ENCODE data around the gene NPIPA1. TPM values are rescaled to one million over a fixed set of nuclear protein-coding genes. Genes with fewer than 3 reads are reported as not detected.
"Not testable (repeated sequence)": the region's sequence is repeated elsewhere in the genome, so short reads cannot be mapped to it uniquely, and the experiment has no call there.

The NPIPA1 gene
- total RNA-seq, 1 experiment from 2014 or later = 4.2 TPM

GRCh38 chr16:14976971-14977736, 39.9 kb downstream of the NPIPA1 start:
- not testable (repeated sequence) for DNase-seq (ENCODE audit: low spot score)

- DNase-seq (ENCODE audit: low spot score) = not testable (repeated sequence)
Observed at GRCh38 chr16:14978281-14978680, 41.0 kb downstream of the NPIPA1 start.

GRCh38 chr16:14978908-14979307, 41.7 kb downstream of the NPIPA1 start:
- DNase-seq (ENCODE audit: low spot score) = not testable (repeated sequence)

GRCh38 chr16:14981234-14981633, 44.0 kb downstream of the NPIPA1 start:
- not testable (repeated sequence) for DNase-seq (ENCODE audit: low spot score)

DNA sequence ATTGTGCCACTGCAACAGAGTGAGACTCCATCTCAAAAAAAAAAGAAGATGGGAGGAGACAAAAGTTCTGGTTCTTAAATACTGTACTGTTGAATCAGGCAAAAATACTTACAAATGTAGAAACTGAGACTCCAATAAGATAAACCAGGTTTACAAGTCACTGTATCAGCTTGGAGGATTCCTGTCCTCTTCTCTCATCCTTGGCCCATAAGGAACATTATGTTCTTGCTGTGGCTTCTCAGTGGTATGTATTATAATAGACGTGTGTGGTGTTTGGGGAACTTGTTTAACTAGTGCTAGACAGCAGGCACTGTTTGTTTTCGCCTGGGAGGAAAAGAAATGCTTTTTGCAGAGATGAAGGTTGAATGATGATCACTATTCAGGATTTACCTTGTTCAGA, 45.3 kb downstream of the NPIPA1 start:
- DNase-seq (ENCODE audit: low spot score) = not testable (repeated sequence)

- DNase-seq (ENCODE audit: low spot score) = not testable (repeated sequence)
Observed at GRCh38 chr16:14988092-14988491, 50.8 kb downstream of the NPIPA1 start.

DNA sequence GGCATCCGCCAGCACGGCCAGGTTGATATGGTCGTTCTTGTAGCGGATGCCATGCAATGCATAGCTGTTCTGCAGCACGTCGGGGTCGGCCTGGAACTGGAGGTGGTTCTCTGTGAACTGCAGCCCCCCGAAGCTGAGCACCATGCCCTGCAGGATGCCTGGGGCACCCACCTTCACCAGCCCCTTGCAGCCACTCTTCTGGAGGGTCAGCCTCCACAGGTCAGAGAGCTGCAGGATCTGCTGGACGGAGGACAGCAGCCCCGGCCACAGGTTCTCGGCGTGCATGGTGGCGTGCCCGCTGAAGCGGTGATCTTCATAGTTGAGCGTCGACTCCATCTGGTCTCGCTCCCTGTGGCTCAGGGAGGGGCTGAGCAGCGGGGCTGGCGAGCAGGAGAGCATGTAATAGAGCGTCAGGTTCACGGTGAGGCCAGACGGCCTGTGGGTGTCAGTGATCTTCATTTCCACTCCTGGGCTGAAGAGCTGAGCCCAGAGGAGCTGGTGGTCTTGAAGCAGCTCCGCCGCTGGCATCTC, 51.5 kb downstream of the NPIPA1 start:
- not testable (repeated sequence) for DNase-seq (ENCODE audit: low spot score)

DNA sequence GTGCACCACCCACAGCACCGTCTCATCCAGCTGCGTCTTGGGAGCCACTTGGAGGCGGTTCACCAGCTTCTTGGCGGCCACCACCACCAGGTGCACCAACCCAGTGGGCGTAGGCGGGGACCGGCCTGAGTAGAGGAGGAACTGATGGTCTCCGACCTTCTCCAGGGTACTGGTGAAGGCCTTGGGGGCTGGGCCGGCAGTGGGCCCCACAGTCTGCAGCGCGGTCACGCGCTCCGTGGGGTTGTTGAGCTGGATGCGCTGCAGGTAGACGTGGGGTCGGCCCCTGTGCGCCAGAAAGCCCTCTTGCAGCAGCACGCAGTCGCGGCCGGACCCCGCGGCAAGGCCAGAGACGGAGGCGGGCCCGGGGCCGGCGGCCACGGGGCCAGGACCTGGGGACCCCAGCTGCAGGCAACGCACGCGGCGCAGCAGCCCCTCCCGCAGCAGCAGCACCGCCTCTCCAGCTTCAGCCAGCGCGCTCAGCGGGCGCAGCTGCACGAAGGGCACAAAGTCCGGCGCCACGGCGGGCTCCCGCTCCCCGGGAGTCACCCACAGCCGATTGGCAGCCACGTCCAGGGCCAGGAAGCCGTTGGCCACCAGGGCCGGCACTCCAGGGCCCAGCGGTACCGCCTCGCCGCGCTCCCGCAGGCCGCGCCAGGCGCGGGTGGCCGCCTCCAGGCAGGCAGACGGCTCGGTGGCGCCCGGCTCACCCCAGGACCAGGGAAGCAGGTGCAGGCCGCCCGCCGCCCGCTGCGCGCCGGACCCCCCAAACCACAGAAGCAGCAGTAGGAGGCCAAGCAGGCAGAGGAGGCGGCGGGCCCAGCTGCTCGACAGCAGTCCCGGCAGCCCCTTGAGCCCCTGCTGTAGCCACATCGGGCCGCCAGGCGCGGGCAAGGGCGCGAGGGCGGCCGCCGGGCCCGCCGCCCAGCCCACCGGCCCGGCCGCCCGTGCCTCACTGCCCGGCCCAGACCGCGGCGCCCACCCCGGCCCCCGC, 52.3 kb downstream of the NPIPA1 start:
- DNase-seq (ENCODE audit: low spot score) = not testable (repeated sequence)

DNA sequence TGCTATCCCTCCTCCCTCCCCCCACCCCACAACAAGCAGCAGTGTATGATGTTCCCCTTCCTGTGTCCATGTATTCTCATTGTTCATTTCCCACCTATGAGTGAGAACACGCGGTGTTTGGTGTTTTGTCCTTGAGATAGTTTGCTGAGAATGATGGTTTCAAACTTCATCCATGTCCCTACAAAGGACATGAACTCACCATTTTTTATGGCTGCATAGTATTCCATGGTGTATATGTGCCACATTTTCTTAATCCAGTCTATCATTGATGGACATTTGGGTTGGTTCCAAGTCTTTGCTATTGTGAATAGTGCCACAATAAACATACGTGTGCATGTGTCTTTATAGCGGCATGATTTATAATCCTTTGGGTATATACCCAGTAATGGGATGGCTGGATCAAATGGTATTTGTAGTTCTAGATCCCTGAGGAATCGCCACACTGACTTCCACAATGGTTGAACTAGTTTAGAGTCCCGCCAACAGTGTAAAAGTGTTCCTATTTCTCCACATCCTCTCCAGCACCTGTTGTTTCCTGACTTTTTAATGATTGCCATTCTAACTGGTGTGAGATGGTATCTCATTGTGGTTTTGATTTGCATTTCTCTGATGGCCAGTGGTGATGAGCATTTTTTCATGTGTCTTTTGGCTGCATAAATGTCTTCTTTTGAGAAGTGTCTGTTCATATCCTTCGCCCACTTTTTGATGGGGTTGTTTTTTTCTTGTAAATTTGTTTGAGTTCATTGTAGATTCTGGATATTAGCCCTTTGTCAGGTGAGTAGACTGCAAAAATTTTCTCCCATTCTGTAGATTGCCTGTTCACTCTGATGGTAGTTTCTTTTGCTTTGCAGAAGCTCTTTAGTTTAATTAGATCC, 56.3 kb downstream of the NPIPA1 start:
- not testable (repeated sequence) for DNase-seq (ENCODE audit: low spot score)

GRCh38 chr16:14996702-14997101, 59.5 kb downstream of the NPIPA1 start:
- DNase-seq (ENCODE audit: low spot score) = not testable (repeated sequence)

DNA sequence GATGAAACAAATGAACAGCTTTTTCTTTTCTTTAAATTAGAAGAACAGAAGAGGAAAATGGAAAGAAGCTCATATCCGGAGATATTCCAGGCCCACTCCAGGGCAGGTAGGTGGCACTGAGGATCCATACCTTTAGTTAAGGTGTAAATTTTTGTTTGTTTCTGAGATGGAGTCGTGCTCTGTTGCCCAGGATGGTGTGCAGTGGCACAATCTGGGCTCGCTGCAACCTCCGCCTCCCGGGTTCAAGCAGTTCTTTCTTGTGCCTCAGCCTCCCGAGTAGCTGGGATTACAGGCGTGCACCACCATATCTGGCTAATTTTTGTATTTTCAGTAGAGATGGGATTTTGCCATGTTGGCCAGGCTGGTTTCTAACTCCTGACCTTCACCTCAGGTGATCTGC, 61.1 kb downstream of the NPIPA1 start:
- DNase-seq (ENCODE audit: low spot score) = not testable (repeated sequence)

DNA sequence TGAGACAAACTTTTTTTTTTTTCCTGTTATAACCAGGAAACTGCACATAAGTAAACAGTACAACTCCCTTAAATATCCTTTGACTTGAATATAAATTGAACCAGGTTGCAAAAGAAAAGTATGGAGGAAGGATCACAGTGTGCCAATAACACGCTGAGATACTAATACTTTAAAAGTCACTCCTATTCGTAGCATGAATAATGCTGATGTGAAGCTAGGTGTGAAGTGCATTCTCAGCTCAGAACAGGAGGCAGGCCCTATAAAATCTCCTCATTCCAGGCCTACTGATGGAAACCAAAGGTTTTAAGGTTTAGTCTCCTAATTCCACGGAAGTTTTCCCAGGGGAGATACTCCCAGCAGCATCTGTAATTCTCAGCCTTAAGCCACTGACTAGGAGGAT, 62.6 kb downstream of the NPIPA1 start:
- DNase-seq (ENCODE audit: low spot score) = not testable (repeated sequence)

Other genes with a start within 250 kb of the NPIPA1 start
- not detected in 2 replicates for gene PLA2G10, start 243.1 kb upstream of the NPIPA1 start, total RNA-seq (2014; rRNA removed; shearing (Covaris generic))
- gene NPIPA3, start 234.0 kb upstream of the NPIPA1 start, total RNA-seq (2014; rRNA removed; shearing (Covaris generic)) = 1.9 TPM in 1 of 2 replicates, not detected in the other
- gene NPIPA2, start 194.9 kb upstream of the NPIPA1 start, total RNA-seq (2014; rRNA removed; shearing (Covaris generic)) = not detected in 2 replicates
- gene NOMO1, start 103.7 kb upstream of the NPIPA1 start, total RNA-seq (2014; rRNA removed; shearing (Covaris generic)) = 42.0 and 67.5 TPM in 2 replicates
- gene PDXDC1, start 37.6 kb downstream of the NPIPA1 start, total RNA-seq (2014; rRNA removed; shearing (Covaris generic)) = 32.8 and 45.1 TPM in 2 replicates
- 31.1 and 44.9 TPM in 2 replicates for gene NTAN1, start 118.6 kb downstream of the NPIPA1 start, total RNA-seq (2014; rRNA removed; shearing (Covaris generic))
- gene RRN3, start 156.8 kb downstream of the NPIPA1 start, total RNA-seq (2014; rRNA removed; shearing (Covaris generic)) = 36.2 and 37.8 TPM in 2 replicates

Data from H4 (cell line).